GM18511 (cell line): ENCODE results near the gene RWDD2A.
A peak's percentile ranks its signal among the peaks of the same experiment; 100 is the strongest.
"Not testable (repeated sequence)": the region's sequence is repeated elsewhere in the genome, so short reads cannot be mapped to it uniquely, and the experiment has no call there.

ENCODE experiments used
- ATAC-seq: cut with Tn5 transposase; IDR thresholded peaks from one replicate; pipeline ENCODE4 v1.9.1; 2021; ENCODE audit warnings: mild to moderate bottlenecking, moderate library complexity; ENCODE audit not compliant: unreplicated experiment

The RWDD2A gene

GRCh38 chr6:83192871-83193746 lies at the start of gene RWDD2A, which contains the start of gene PGM3:
Gene RWDD2A, plus strand, starts transcription at chr6:83193357. Its CDS starts 1,095 bp downstream, at chr6:83194452.
Gene PGM3, minus strand, starts transcription at chr6:83193265. Its CDS starts 2,253 bp downstream, at chr6:83191012.
- peak; percentile 97 for ATAC-seq

- ATAC-seq: no peak
Observed at GRCh38 chr6:83151114-83151513, 42.0 kb upstream of the RWDD2A start.

GRCh38 chr6:83152913-83153312 lies 40.2 kb upstream of the RWDD2A start:
- no peak for ATAC-seq

GRCh38 chr6:83153883-83154521 lies 39.2 kb upstream of the RWDD2A start:
- ATAC-seq: no peak

GRCh38 chr6:83155794-83156193 lies 37.4 kb upstream of the RWDD2A start:
- ATAC-seq: no peak

GRCh38 chr6:83160167-83160566 lies 33.0 kb upstream of the RWDD2A start:
- no peak for ATAC-seq

GRCh38 chr6:83167726-83168278 lies 25.4 kb upstream of the RWDD2A start:
- no peak for ATAC-seq

GRCh38 chr6:83168556-83168955 lies 24.6 kb upstream of the RWDD2A start:
- ATAC-seq: no peak

GRCh38 chr6:83169106-83169505 lies 24.1 kb upstream of the RWDD2A start:
- no peak for ATAC-seq

GRCh38 chr6:83169511-83169910 lies 23.6 kb upstream of the RWDD2A start:
- ATAC-seq: no peak

GRCh38 chr6:83176246-83176645 lies 16.9 kb upstream of the RWDD2A start:
- ATAC-seq: no peak

GRCh38 chr6:83180426-83180950 lies 12.7 kb upstream of the RWDD2A start:
- no peak for ATAC-seq

GRCh38 chr6:83182114-83182513 lies 11.0 kb upstream of the RWDD2A start:
- ATAC-seq: no peak

- ATAC-seq: no peak
Observed at GRCh38 chr6:83183082-83183828, 9.9 kb upstream of the RWDD2A start.

GRCh38 chr6:83185096-83185495 lies 8.1 kb upstream of the RWDD2A start:
- ATAC-seq: no peak

- ATAC-seq: no peak
Observed at GRCh38 chr6:83188501-83188900, 4.7 kb upstream of the RWDD2A start.

GRCh38 chr6:83190626-83191025 lies 2.5 kb upstream of the RWDD2A start:
- ATAC-seq: no peak

GRCh38 chr6:83191974-83192373 lies 1.2 kb upstream of the RWDD2A start:
- ATAC-seq: not testable (repeated sequence)

GRCh38 chr6:83192456-83192855 lies 701 bp upstream of the RWDD2A start:
- peak; percentile 0 for ATAC-seq

GRCh38 chr6:83193747-83194566 lies 800 bp downstream of the RWDD2A start:
- ATAC-seq: peak; percentile 38
